ENCODE data around the gene CYB5R2. TPM values are rescaled to one million over a fixed set of nuclear protein-coding genes. Genes with fewer than 3 reads are reported as not detected.

Gene CYB5R2
- 9.1 and 9.7 TPM in 2 replicates for total RNA-seq
- long read RNA-seq, partial matches to known transcripts = 1 of 6 reads
- long read RNA-seq, other reads (novel, unspliced or antisense) = 2 of 6 reads

- peaks cover 15% of the 10 kb centered on the region for H3K4me1 Mint-ChIP-seq (ENCODE audit: low read depth)
- no peaks in the 10 kb centered on the region for H3K9me3 Mint-ChIP-seq (ENCODE audit: low read depth)
- no peak for TF ChIP-seq CTCF (IDR thresholded peaks at IDR 0.05; ENCODE audit: unreplicated experiment)
- no peaks in the 10 kb centered on the region for H3K36me3 Mint-ChIP-seq (ENCODE audit: insufficient read depth)
- H3K27ac Mint-ChIP-seq = peak within 1 kb of the TSS; percentile 88
- H3K27me3 Mint-ChIP-seq = peaks cover 18% of the 10 kb centered on the region
- DNase-seq (ENCODE audit: low spot score, unreplicated experiment) = peak; percentile 37
- peak within 1 kb of the TSS; percentile 76 for H3K4me3 Mint-ChIP-seq (ENCODE audit: low read depth)
Measured at GRCh38 chr11:7672960-7673723, at the start of gene CYB5R2. TSS of gene CYB5R2 (minus strand) at chr11:7673500. CDS start at chr11:7672825, 675 bp downstream.

- no peak for TF ChIP-seq CTCF (IDR thresholded peaks at IDR 0.05; ENCODE audit: unreplicated experiment)
- Mint-ChIP-seq H3K27ac (no peak overlapping the region), H3K36me3 (ENCODE audit: insufficient read depth) (no peaks in the 10 kb centered on the region), H3K27me3 (peaks cover 2% of the 10 kb centered on the region), H3K9me3 (ENCODE audit: low read depth) (peaks cover 3% of the 10 kb centered on the region), H3K4me1 (ENCODE audit: low read depth) (no peaks in the 10 kb centered on the region), H3K4me3 (ENCODE audit: low read depth) (no peak overlapping the region)
- DNase-seq (ENCODE audit: low spot score, unreplicated experiment) = no peak
Measured at GRCh38 chr11:7714786-7715185, 41.5 kb upstream of the CYB5R2 start.

- peaks cover 4% of the 10 kb centered on the region for H3K27me3 Mint-ChIP-seq
- TF ChIP-seq CTCF (IDR thresholded peaks at IDR 0.05; ENCODE audit: unreplicated experiment) = no peak
- H3K9me3 Mint-ChIP-seq (ENCODE audit: low read depth) = no peaks in the 10 kb centered on the region
- H3K4me1 Mint-ChIP-seq (ENCODE audit: low read depth) = no peaks in the 10 kb centered on the region
- DNase-seq (ENCODE audit: low spot score, unreplicated experiment) = no peak
- no peak within 1 kb of the TSS for H3K27ac Mint-ChIP-seq
- H3K36me3 Mint-ChIP-seq (ENCODE audit: insufficient read depth) = no peaks in the 10 kb centered on the region
- no peak within 1 kb of the TSS for H3K4me3 Mint-ChIP-seq (ENCODE audit: low read depth)
Measured at GRCh38 chr11:7706377-7706776, 33.1 kb upstream of the CYB5R2 start, which contains the start of gene OVCH2. TSS of gene OVCH2 (minus strand) at chr11:7706477. CDS start at chr11:7706394, 83 bp downstream.

- no peak for TF ChIP-seq CTCF (IDR thresholded peaks at IDR 0.05; ENCODE audit: unreplicated experiment)
- H3K27ac Mint-ChIP-seq = no peak overlapping the region
- H3K4me3 Mint-ChIP-seq (ENCODE audit: low read depth) = no peak overlapping the region
- H3K27me3 Mint-ChIP-seq = no peaks in the 10 kb centered on the region
- H3K4me1 Mint-ChIP-seq (ENCODE audit: low read depth) = no peaks in the 10 kb centered on the region
- no peaks in the 10 kb centered on the region for H3K9me3 Mint-ChIP-seq (ENCODE audit: low read depth)
- no peak for DNase-seq (ENCODE audit: low spot score, unreplicated experiment)
- H3K36me3 Mint-ChIP-seq (ENCODE audit: insufficient read depth) = no peaks in the 10 kb centered on the region
Measured at GRCh38 chr11:7703740-7704139, 30.4 kb upstream of the CYB5R2 start.

- Mint-ChIP-seq H3K36me3 (ENCODE audit: insufficient read depth) (no peaks in the 10 kb centered on the region), H3K4me1 (ENCODE audit: low read depth) (peaks cover 11% of the 10 kb centered on the region), H3K4me3 (ENCODE audit: low read depth) (no peak overlapping the region), H3K27me3 (peaks cover 12% of the 10 kb centered on the region), H3K27ac (no peak overlapping the region), H3K9me3 (ENCODE audit: low read depth) (no peaks in the 10 kb centered on the region)
- TF ChIP-seq CTCF (IDR thresholded peaks at IDR 0.05; ENCODE audit: unreplicated experiment) = no peak
- no peak for DNase-seq (ENCODE audit: low spot score, unreplicated experiment)
Measured at GRCh38 chr11:7696424-7696823, 23.1 kb upstream of the CYB5R2 start.

Measured in progenitor cell of endocrine pancreas (in vitro differentiated cells).